GM12874 (cell line): ENCODE data around the gene CFAP65.

Experiments used
- TF ChIP-seq, protein P1 (sequence below): IDR thresholded peaks from 2 replicates; pipeline ENCODE4 v1.5.1; 2011; ENCODE audit warnings: low read depth, mild to moderate bottlenecking, control low read depth, low read length, moderate library complexity; ENCODE audit not compliant: insufficient read depth

Gene CFAP65

DNA sequence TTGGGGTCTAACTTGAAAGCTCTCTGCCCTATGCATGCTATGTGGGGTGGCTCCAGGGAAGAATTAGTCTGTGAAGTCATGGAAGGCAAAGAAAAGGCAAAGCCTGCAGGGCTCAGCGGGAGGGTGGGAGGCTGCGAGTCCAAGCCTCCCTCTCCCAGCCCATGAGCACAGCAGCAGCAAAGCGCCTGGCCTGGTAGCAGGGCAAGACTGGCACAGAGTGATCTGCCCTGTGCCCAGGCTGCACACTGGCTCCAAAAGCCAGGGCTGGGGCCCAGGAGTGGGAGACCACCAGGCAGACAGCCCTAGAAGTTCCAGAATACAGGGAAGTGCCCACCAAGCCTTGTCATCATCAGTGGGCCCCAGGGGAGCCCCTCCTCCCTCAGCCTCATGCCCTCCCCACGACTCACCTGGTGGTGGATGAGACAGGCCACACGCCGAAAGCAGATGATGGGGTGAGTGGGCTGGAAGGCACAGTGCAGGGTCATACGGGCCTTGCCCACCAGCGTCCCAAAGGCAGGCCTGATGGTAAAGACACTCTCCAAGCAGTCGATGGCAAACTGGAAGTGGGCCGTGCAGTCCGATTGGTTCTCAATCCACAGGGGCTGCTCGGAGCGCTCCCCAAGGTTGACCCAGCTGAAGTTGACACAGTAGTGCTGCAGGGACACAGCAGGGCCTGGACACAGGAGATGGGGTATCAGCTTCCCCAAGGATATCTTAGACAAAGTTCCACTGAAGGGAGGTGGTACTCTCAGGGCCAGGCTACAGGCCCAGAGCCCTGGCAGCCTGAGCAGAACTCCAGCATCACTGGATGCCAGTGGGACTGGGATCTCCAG lies 12.1 kb downstream of the CFAP65 start:
- TF ChIP-seq, protein P1, sequence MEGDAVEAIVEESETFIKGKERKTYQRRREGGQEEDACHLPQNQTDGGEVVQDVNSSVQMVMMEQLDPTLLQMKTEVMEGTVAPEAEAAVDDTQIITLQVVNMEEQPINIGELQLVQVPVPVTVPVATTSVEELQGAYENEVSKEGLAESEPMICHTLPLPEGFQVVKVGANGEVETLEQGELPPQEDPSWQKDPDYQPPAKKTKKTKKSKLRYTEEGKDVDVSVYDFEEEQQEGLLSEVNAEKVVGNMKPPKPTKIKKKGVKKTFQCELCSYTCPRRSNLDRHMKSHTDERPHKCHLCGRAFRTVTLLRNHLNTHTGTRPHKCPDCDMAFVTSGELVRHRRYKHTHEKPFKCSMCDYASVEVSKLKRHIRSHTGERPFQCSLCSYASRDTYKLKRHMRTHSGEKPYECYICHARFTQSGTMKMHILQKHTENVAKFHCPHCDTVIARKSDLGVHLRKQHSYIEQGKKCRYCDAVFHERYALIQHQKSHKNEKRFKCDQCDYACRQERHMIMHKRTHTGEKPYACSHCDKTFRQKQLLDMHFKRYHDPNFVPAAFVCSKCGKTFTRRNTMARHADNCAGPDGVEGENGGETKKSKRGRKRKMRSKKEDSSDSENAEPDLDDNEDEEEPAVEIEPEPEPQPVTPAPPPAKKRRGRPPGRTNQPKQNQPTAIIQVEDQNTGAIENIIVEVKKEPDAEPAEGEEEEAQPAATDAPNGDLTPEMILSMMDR, result no peak

DNA sequence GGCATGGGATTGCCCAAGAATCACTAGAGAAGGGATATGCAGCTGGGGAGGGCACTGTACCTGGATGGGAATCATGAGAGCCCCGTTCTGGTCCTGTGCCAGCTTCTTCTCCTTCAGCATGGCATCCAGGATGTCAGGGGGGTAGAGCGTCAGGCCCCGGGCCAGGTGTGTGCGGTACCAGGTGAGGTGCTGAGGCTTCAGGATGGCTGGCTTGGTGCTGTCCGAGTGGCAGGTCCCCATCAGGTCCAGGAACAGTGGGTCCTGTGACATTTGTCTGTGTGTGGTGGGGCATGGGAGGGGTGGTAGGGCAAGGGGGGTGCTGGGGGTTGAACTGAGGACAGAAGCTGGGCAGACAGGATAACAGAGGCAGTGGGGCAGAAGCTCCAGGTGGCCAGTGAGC lies 13.2 kb downstream of the CFAP65 start:
- TF ChIP-seq, protein P1, result no peak

GRCh38 chr2:219027511-219028055 lies 13.7 kb downstream of the CFAP65 start:
- TF ChIP-seq, protein P1, result no peak

GRCh38 chr2:219026946-219027345 lies 14.4 kb downstream of the CFAP65 start:
- TF ChIP-seq, protein P1, result no peak

DNA sequence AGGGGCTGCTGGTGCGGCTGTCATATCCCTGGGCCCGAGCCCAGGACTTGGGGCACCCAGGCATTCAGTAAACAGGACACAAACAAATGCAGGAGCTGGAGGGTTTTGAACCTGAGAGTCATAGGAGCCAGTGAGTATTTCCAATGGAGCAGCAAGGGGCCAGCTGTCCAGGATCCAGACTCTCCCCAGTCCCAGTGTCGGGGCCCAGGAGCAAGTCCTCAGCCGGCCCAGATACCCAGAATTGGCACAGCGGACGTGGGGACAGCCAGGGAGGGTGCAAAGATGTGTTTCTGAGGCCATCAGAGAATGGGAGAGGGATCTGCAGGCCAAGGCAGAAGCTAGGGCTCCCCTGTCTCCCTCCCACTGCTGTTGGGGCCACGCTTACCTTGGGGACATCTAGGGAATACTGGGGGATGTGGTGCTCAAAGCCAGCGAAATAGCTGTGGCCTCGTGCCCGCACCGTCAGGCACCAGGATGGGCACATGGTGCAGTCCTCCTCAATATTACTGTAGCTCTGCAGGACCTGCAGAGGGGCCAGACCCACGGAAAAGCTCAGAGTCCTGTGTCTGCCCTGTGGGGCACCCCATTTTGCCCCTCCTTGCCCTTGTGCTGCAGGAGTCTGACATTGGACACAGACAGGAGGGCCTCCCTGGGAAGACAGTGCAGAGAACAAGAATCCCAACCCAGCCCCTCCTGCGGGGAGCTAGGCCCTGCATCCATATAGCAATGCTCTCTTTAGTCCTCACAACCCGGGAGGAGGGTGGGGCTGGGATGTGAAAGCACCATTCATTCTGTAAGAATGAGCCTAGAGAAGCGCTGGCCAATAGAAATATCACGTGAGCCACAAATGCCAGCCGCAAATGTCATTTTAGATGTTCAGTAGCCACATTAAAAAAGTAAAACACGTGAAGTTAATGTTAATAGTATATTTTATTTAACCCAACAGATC lies 15.4 kb downstream of the CFAP65 start:
- TF ChIP-seq, protein P1, result no peak

DNA sequence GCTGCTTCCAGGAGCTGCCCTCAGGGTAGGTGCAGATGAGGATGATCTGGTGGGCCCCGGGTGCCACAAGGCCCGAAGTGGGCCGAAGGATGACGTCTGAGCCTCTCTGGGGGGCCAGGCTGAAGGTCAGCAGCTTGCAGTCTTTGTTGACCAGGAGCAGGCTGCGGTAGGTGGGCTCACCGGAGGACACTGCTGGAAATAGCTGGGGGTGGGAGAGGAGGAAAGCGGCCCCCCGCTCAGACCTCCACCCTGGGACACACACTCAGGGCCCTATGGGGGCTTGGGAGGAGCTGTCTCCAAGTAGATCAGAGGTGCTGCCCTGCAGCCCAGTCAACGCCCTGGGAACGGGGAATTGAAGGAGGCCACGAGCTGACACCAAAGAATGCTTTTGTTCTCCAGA lies 17.3 kb downstream of the CFAP65 start:
- TF ChIP-seq, protein P1, result no peak

GRCh38 chr2:219023045-219023605 lies 18.2 kb downstream of the CFAP65 start:
- TF ChIP-seq, protein P1, result no peak
